GM21390 (cell line): ENCODE results near the gene SIM1.

ENCODE experiments used
- ATAC-seq: cut with Tn5 transposase; IDR thresholded peaks from one replicate; pipeline ENCODE4 v1.9.1; 2021; ENCODE audit not compliant: unreplicated experiment

SIM1 gene

DNA sequence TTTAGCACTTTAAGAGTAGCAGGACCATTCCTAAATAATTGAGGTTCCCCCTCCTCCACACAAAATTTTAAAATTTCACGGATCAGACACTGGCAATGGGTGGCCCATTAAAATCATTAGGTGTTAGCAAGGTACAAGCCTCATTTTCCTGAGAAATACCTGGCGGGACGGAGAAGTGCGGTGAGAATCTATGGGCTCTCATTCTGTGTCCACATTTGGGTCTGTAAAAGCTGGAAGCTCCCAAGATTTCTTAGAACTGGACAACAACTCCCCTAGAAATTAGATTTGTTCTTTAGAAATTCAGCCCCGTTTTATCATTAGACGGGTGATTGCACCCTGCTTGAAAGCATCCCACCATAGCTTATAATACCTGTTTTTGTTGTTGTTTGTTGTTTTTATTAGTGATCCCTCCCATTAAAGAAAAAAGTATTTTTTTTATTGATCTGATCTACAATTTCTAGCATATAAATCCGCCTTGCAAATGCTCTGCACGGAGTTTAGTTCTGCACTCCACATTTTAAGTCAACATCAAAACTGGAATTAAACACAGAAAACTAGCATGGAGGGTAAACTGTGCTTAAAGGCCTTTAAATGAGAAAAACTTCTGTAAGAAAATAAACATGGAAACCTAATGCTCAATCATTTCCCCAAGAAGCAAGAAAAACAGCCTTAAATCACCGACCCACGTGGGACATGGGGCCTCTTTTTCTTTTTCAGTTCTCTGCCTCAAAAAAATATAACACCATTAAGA is 5.7 kb downstream of the SIM1 start:
- ATAC-seq, result no peak

DNA sequence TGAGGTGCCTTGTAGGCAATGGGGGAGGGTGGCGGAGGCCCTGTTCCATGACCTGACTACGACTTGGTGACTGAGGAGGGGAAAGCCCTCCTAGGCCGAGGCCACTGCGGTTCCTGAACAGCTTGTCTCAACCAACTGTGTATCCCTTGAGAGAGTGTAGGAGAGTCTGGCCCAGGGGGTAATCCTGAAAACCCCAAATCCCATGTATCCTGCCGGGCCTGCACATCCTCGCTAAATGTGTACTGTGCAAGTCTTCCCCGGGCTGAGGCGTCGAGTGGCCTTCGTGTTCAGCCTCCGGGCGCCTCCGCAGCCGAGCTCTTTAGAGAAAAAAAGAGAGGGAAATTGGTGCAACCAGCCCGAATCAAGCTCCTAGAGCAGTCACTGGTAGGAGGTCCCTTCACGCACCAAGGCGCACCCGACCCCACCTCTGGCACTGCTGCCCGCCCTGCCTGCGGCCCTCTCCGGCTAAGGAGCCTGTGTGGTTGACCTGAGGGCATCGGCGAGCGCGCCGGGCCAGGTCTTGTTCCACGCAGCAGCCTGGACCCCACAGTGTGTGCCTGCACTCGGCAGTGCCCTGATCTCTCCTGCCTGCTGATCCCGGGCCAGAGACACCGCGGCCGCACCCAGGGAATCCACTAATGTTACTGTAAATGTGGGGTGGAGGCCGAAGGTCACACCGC is 7.3 kb downstream of the SIM1 start:
- ATAC-seq, result no peak

DNA sequence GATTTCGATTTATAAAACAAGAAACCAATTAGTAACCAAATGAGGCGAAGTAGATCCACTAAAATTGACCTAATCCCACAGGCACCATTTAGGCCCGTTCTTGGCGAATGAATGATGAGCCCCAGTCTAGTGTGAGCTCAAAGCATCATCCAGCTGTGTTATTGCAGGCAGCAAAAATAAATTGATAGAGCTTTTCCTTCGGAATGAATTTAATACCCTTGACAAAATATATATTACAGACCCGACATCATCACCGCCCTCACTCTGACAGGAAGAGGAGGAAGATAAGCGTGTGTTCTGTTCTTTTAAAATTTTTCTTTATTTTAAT is 7.8 kb downstream of the SIM1 start:
- no peak for ATAC-seq

DNA sequence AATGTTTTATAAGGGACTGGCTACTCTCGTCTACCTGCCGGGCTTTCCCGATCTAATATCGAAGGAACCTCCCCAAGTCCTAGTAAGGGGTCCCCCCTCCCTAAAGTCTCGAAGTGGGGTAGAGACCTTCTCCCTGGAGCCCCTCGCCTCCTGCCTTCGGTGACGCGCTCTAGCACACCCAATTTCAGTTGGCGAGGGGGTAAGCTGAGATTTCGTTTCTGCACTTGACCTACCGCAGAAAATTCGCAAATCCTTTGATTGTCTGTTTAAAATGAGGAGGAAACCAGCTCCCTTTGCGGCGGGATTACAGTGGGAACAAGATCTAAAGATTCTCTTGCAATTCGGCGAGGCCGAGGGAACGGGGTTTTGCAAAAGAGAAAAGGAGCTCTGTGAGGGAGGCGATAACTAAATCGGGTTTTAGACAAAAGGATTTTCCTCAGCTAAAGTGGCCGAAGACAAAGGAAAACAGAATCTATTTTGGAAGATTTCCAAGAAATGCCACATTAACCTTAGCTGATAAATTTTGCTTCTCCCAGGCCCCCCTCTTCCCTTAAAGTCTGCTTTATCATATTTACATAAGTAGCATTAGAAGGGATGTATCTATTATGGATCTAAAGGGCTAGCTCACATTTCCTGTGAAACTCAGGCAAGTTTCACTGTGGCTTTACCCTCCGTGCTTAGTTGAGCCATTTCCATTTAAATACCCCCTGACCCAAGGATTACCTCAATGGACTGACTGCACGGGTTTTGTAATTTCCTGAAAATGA is 8.4 kb downstream of the SIM1 start:
- ATAC-seq, result no peak

DNA sequence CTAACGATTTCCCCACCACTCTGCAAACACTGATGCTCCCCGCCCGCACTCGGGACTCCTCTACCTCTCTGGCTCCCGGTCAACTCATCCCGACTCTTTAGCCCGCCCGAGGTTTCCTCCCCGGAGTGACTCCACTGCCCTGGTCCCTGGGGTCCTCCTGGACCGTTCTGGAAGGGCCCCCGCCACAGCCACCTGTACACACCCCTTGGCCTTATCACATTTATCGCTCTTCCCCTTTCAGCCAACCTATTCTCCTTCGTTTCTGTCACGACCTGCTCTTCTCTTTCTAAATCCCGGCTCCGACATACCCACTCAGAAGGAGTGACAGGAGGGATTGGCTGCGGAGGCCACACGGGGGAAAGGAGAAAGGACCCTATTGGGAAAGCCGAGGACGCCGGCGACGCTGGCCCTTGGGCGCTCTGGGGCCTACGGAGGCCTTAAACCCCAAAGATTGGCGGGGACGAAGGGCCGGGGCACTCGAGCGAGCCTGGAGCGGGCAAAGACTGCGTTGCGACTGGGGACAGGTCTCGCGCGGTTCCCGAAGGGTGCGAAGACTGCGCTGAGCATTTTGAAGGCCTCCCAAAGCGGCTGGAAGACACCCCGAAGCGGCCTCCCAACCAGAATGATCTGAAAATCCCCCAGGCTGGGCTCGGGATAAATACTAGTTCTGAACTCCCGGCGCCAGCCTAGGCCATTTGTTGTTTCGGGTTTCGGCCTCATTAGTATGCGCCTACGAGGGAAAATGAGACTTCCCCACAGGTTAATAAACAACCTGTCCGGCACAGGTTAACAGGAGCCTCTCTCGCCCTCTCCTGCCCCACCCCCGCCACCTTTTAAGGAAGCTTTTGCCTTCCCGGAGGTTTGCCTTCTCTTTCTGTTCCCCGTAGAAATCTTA is 9.2 kb downstream of the SIM1 start:
- no peak for ATAC-seq

DNA sequence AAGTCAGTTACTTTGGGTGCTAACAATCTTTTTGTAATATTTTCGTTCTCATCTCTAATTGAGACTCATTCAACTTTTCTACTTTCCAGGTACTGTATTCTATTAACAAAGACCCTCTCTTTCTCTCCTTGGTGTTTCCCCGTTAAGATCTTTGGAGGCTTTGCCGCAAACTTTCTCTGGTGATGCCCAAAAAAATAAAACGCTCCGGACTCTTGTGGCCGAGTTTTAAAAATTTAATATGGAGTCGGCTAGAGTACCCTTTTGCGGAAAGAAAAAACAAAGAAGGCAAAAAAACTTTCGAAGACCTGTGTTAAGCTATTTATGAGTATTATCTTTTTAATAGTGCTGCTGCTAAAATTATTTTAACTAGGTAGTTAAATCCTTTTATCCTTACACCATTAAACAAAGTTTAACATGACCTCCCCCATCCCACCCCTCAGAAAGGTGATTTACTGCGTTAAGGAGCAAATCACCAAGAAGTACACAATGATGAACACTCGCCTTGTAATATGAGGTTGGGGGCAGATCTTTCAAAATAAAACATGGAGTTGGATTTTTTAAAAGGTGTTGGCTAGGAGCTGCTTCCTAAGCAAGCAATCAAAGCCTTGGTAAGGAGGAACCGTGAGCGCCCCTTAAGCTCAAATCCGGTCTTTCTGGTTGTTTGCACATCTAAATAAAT is 10.0 kb downstream of the SIM1 start:
- ATAC-seq, result no peak

DNA sequence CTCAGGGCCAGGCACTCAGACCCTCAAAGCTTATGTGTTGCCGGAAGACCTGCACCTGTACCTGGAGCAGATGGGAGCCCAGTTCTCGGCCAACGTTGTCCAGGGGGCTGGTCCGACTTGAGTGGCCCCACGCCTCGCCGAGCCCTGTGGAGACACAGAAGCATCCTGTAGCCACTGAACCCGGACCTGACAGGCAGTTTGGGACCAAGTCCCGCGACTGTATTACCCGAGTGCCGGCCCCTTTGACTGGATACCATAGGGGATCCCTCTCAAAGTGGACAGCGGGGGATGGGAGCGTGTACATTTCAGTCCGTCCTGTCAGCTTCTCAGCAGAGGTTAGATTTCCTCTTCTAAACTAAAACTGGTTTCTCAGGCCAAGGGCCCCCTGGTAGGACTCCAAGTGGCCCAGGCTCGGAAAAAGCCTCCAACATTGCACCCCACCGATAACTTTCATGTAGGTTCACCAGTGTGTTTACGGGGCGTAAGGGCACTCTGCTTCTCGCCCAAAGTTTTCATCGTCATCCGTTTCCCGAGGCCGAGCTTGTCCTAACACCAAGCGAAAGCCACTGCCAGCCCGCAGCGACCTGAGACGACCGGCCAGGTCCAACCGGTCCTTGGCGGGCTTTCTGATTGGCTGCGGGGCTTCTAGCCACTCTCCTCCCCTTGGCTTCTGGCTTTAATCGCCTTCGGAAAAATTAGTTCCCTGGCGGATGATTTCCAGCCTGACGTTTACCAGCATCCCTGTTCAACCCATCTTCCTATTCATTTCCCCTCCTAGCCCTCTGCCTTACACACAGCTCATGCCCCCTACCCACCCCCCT is 10.8 kb downstream of the SIM1 start:
- ATAC-seq, result no peak

DNA sequence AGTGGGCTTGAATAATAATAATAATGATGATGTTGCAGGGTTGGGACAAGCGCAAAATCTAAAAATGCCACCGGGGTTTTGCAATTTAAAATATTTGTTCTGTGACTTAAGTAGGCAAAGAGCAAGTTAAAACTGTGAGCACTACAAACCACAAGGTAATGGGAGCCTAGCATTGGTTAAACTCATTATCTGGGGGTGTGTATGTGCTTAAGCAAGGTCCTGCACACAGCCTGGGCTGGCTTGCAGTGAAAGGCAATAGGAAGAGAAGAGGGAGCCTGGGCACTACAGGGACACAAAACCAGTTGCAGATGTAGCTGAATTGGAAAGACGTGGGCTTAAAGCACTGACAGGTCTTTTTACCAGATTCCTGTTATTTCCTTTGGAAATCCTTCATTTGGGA is 11.7 kb downstream of the SIM1 start:
- no peak for ATAC-seq

DNA sequence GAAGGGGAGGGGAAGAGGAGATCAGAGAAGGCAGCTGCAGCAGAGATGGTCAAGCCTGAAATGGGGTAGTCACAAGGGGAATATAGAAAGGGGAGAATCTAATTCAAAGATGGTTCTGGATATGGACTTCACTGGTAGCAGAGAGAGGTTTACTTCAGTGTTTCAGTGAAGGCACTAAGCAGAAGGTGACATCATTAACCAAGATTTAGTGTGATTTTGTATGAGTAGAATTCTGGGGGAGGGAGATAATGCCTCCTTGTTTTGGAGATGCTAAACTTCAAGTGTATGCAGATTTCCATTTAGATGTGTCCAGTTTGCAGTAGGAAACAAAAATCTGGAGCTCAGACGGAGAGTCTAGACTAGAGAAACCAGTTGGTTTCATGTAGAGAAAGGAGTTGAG is 13.1 kb downstream of the SIM1 start:
- no peak for ATAC-seq

DNA sequence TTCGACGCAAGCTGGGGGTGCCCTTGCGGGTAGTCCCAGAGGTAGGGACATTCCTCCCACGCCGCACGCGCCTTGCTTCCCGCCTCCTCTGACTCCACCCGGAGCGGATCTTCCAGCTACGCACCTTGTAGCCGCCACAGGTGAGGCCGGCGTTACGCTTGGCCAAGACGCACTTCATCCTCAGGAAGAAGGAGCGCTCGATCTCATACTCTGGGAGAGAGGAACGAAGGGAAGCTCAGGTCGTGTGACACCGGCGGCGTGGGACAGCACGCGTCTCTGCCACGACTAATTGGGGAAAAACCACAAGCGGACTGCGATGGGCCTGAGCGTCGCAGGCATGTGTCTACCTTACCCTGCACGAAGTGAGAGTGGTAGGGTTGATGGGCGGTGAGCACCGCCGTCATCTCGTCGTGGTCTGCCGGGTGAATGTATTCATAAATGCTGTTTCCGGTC is 15.5 kb downstream of the SIM1 start:
- ATAC-seq, result no peak

DNA sequence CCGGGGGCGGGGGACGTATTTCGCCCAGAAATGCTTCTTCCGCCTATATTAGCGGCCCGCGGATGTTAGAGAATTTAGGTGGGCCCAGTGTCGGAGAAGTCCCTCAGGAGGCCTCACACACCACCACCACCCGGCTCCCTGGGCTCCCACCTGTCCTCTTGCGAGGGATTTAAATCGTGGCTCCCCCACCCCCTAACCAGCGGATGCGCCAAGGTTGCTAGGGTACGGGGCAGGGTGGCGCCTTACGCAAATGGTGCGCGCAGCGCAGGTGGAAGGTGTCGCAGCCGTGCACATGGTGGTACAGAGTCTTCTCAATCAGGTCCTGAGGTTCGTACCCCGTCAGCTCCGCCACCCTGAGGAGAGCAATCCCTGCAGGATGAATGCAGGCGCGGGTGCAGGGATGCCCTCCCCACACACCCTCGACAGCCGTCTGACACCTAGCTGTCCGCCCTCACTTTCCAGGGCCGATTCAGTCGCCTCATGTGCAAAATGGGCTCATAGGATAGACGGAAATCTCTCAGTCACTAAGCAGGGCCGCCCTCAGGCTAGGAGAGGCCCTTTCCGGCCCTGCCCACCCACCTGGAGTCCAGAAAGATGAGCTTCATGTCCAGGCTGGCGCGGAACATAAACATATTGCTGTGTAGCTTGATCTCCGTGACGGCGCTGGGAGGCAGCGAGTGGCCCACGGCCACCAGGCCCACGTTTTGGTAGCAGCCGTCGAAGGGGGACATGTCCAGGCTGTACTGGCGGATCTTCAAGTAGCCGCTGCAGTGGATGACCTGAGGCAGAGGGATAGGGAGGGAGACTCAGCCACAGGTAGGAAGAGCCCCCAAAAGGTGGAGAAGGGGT is 16.6 kb downstream of the SIM1 start:
- ATAC-seq, result no peak

DNA sequence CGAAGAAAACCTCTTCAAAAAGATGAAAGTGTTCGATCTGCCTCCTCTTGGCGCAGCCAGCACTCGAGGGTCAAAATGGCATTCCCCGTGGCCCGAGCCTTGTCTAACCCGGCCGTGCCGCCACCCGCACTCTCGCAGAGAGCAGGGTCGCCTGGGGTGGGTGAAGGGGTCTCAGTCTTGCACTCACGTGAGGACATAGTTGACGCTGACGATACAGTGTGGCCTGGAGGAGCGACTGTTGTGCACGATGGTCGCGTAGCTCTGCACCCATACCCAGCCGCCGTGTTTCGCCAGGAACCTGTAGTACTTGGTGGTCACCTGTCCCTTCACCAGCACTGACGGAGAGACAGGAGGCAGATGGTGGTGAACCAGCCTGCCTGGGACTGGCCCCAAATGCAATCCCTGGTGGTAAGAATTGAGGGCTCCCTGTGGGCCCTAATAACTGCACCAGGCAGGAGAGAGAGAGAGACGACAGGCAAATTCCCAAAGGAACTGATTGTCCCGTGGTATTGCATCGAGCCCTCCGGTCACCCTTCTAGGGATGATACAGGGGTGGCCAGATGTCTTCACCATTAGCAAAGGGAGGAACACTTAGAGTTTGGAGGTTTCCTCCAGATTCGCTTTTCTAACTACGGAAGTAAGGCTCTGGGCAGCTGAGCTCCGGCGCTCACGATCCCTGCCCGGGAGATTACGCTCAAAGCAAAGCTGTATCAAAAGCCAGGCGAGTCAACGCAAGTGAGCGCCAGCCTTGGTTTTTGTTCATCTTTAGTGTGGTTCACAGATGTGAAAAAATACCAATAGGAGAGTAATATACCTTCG is 17.4 kb downstream of the SIM1 start:
- ATAC-seq, result no peak

DNA sequence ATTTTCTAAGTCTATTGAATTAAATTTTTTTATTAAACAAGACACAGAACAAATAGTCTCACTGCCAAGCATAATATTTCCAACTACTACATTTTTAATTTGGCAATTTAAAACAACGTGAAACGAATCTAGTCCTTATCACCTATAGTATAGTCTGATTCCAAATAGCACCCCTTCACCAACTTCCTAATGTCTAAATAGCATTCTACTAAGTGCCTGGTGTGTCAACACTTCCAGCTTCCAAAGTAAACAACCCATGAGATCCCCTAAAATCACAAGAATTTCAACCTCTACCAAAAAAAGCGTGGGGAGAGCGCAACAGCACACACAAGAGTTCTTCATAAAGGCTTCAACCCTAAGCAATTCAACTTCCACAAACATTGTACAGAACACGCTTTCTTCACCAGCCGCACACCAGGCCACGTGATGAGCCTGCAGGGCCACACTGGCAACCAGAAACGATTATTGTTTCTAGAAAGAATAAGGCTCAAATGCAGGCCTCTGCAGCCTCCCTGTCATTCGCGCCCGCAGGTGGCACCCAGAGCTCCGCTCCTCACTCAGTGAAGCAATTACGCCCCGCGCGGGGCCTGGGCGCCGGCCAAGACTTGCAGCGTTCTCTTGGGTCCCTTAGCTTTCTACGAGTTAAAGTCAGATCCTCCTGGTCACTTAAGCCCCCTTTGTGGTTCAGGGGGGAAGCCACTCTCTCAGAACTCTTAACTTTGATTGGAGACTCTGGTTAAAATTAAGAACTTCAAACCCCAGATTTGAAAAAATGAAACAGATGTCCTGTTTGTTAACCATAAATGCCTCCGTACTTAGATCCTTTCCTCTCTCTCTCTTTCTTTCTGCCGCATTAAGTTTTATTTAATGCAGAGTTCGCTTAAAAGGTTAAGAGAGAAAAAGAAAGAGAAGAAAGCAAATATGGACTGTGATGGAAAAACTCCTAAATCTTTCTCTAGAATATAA is 18.3 kb downstream of the SIM1 start:
- ATAC-seq, result no peak

DNA sequence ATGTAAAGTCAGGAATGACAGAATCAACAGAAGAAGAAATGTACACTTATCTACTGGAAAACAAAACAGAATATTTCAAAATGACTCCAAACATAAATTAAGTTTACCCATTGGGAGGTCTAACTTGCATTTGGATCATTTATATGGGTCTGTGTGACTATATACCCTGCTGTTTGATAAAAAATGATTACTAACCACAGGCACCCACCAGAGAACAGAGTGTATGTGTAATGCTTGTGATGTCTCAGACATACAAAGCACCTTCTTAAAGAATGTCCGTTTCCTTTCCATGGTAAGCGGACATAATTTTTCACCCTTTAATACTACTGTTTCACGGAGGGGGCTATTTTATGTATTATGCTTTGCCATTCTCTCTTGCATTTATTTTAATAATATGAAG is 19.2 kb downstream of the SIM1 start:
- ATAC-seq, result no peak

DNA sequence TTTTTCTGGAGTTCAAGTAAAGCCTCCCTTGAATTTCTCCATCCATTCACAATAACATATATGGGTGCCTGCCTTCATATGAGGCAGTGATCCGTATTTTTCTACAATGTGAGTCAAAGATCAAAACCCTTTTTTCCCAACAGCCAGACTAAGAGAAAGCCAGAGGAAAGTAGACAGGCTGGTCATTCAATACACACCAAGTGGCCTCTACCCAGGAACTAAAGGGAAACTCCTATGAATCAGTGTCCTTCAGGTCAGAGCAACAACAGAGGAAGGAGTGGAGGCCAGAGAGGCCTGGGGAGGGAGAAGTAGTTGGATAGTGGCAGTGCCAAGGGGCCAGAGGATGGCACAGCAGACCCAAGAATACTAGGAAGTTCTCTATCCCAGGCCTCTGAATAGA is 23.8 kb downstream of the SIM1 start:
- ATAC-seq, result no peak

DNA sequence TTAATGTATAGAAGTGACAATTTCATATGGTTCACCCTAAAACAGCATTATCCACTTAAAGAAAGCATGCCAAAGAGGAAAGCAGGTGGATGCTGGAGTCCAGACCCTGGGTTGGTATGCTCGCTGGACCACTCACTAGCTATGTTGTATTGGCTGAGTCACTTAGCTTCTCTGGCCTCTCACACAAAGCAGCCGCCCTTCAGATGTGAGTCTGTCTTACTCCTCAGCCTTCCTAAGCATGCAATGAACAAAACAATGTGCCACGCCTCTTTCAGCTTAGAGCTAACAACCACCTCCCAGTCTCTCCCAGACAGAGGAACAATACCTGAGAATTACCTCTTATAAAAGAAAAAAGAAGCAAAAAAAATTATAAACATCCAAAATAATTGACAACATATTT is 29.4 kb downstream of the SIM1 start:
- no peak for ATAC-seq
